SK-N-SH (cell line): ENCODE measurements around the gene CCDC126. TPM values are rescaled to one million over a fixed set of nuclear protein-coding genes. Genes with fewer than 3 reads are reported as not detected.

Experiments
- CTCF ChIA-PET: fragments of 300-600, 350-600 bp; formaldehyde crosslinking; extraction: SDS; loops from one replicate; lab custom pipeline; 2021; lab: Yijun Ruan, JAX
- POLR2A ChIA-PET: fragments of 350-600 bp; sonication (Branson Sonifier 250); formaldehyde crosslinking; extraction: SDS; loops from one replicate; lab custom pipeline; 2020; ENCODE audit warnings: antibody characterized with exemption, inconsistent platforms; lab: Yijun Ruan, JAX
- DNase-seq: peaks from one replicate; pipeline ENCODE4 v3.0.0; 2012
- H2AFZ ChIP-seq: fragments of 200-600 bp; sonication (generic); 2 replicates; pipeline ENCODE4 v1.8.1; 2016; ENCODE audit warnings: antibody characterized with exemption, mild to moderate bottlenecking, low read depth
- H3F3A ChIP-seq: fragments of 200-600 bp; sonication (generic); replicated peaks from 2 replicates; pipeline ENCODE3; 2016; ENCODE audit warnings: antibody characterized with exemption, mild to moderate bottlenecking; ENCODE audit not compliant: insufficient read depth
- H3K27ac ChIP-seq, 2 experiments: fragments of 200-500 bp in 1 of 2; fragments of 200-600 bp in 1 of 2; sonication (Bioruptor generic) in 1 of 2; sonication (generic), shearing (Covaris generic) in 1 of 2; 2 replicates each; pipeline versions ENCODE4 v1.5.1 to v1.6.1; 2014 to 2016; ENCODE audit warnings: low read depth in 2 of 2, inconsistent platforms in 1 of 2, low read length in 1 of 2, mild to moderate bottlenecking in 1 of 2, mixed read lengths in 1 of 2
- H3K27me3 ChIP-seq: fragments of 200-600 bp; sonication (generic), shearing (Covaris generic); 2 replicates; pipeline ENCODE4 v1.6.1; 2016; ENCODE audit warnings: mixed run types; ENCODE audit not compliant: insufficient read depth
- H3K36me3 ChIP-seq, 2 experiments: fragments of 200-500 bp in 1 of 2; fragments of 200-600 bp in 1 of 2; sonication (Bioruptor generic) in 1 of 2; sonication (generic) in 1 of 2; replicated peaks in 1 of 2; 2 replicates each; pipeline versions ENCODE3 to v1.5.1; 2014 to 2016; ENCODE audit warnings: low read length in 1 of 2, mild to moderate bottlenecking in 1 of 2; ENCODE audit not compliant: insufficient read depth in 2 of 2, control insufficient read depth in 1 of 2
- H3K4me1 ChIP-seq, 2 experiments: fragments of 200-500 bp in 1 of 2; fragments of 200-600 bp in 1 of 2; sonication (Bioruptor generic) in 1 of 2; sonication (generic), shearing (Covaris generic) in 1 of 2; 2 replicates each; pipeline versions ENCODE4 v1.5.1 to v1.6.1; 2014 to 2016; ENCODE audit warnings: low read depth in 1 of 2, low read length in 1 of 2, mixed run types in 1 of 2; ENCODE audit not compliant: insufficient read depth in 2 of 2, control insufficient read depth in 1 of 2
- H3K4me2 ChIP-seq: fragments of 200-600 bp; sonication (generic), shearing (Covaris generic); 2 replicates; pipeline ENCODE4 v1.6.1; 2017; ENCODE audit warnings: mixed run types
- H3K4me3 ChIP-seq, 2 experiments: fragments of 200-500 bp in 1 of 2; fragments of 200-600 bp in 1 of 2; sonication (Bioruptor generic) in 1 of 2; sonication (generic), shearing (Covaris generic) in 1 of 2; 2 replicates each; pipeline versions ENCODE4 v1.5.1 to v1.8.1; 2014 to 2016; ENCODE audit warnings: low read depth in 2 of 2, inconsistent platforms in 1 of 2, low read length in 1 of 2, mild to moderate bottlenecking in 1 of 2, mixed read lengths in 1 of 2, moderate library complexity in 1 of 2
- H3K79me2 ChIP-seq: fragments of 200-600 bp; sonication (generic); 2 replicates; pipeline ENCODE4 v1.8.1; 2017; ENCODE audit warnings: mild to moderate bottlenecking; ENCODE audit not compliant: insufficient read depth
- H3K9ac ChIP-seq: fragments of 200-600 bp; sonication (generic); 2 replicates; pipeline ENCODE4 v1.6.1; 2017; ENCODE audit warnings: mixed run types
- H3K9me2 ChIP-seq: fragments of 200-600 bp; sonication (generic); 2 replicates; pipeline ENCODE4 v1.6.1; 2017; ENCODE audit warnings: mixed run types
- H3K9me3 ChIP-seq: fragments of 200-600 bp; sonication (generic); 2 replicates; pipeline ENCODE4 v1.6.1; 2017; ENCODE audit warnings: mixed run types, mild to moderate bottlenecking, moderate library complexity
- H4K20me1 ChIP-seq: fragments of 200-600 bp; sonication (generic); 2 replicates; pipeline ENCODE4 v1.6.1; 2017; ENCODE audit warnings: mild to moderate bottlenecking, mixed run types; ENCODE audit not compliant: insufficient read depth
- CHD2 ChIP-seq: fragments of 150-350 bp; IDR thresholded peaks from 2 replicates; pipeline ENCODE4 v1.6.1; 2018; ENCODE audit warnings: low read length; ENCODE audit not compliant: partially characterized antibody
- EP300 ChIP-seq, 2 experiments: IDR thresholded peaks; 2 replicates each; pipeline versions ENCODE4 v1.4.0 to v1.6.1; 2012; ENCODE audit warnings: borderline replicate concordance in 1 of 2, low read depth in 1 of 2, low read length in 1 of 2
- EZH2phosphoT487 ChIP-seq: fragments of 200-600 bp; sonication (generic); IDR thresholded peaks from 2 replicates; pipeline ENCODE4 v1.6.1; 2017; ENCODE audit warnings: low read depth, mixed run types, mild to moderate bottlenecking, antibody characterized with exemption, moderate library complexity, borderline replicate concordance
- FOXJ3 ChIP-seq: sonication (generic); formaldehyde crosslinking; IDR thresholded peaks from 2 replicates; pipeline ENCODE4 v1.5.1; 2020; ENCODE audit warnings: mild to moderate bottlenecking, missing genetic modification reagents
- GATA2 ChIP-seq: sonication (generic); formaldehyde crosslinking; IDR thresholded peaks from 2 replicates; pipeline ENCODE4 v1.5.0; 2020; ENCODE audit warnings: mild to moderate bottlenecking, missing genetic modification reagents
- MXI1 ChIP-seq: IDR thresholded peaks from 2 replicates; pipeline ENCODE4 v1.6.1; 2012; ENCODE audit warnings: mild to moderate bottlenecking, low read depth, low read length, improper control_type of control experiment
- NFIC ChIP-seq: IDR thresholded peaks from 2 replicates; pipeline ENCODE4 v1.4.0; 2012; ENCODE audit warnings: borderline replicate concordance
- POLR2AphosphoS5 ChIP-seq: IDR thresholded peaks from 2 replicates; pipeline ENCODE4 v1.6.1; 2012; ENCODE audit warnings: low read depth, low read length
- REST ChIP-seq: IDR thresholded peaks from 2 replicates; pipeline ENCODE4 v1.6.1; 2012; ENCODE audit warnings: mild to moderate bottlenecking, low read depth, low read length, moderate library complexity
- RFX5 ChIP-seq: IDR thresholded peaks from 2 replicates; pipeline ENCODE4 v1.6.1; 2012; ENCODE audit warnings: mild to moderate bottlenecking, improper control_type of control experiment, low read length
- SIN3A ChIP-seq: IDR thresholded peaks from 2 replicates; pipeline ENCODE4 v1.6.1; 2012; ENCODE audit warnings: low read depth, mild to moderate bottlenecking, low read length, moderate library complexity, borderline replicate concordance
- SMC3 ChIP-seq: IDR thresholded peaks from 2 replicates; pipeline ENCODE4 v1.6.1; 2012; ENCODE audit warnings: low read depth, low read length, improper control_type of control experiment
- TCF12 ChIP-seq: IDR thresholded peaks from 2 replicates; pipeline ENCODE4 v1.4.0; 2012
- TEAD4 ChIP-seq: IDR thresholded peaks from 2 replicates; pipeline ENCODE4 v1.4.0; 2012; ENCODE audit warnings: mild to moderate bottlenecking, borderline replicate concordance; ENCODE audit not compliant: insufficient read depth
- ZBTB33 ChIP-seq: IDR thresholded peaks from 2 replicates; pipeline ENCODE4 v1.4.0; 2012; ENCODE audit warnings: low read depth, borderline replicate concordance
- WGBS: methylation state at CpG from one replicate; pipeline ENCODE4 v1.1.6; 2017; ENCODE audit warnings: low lambda C conversion rate; 5-methylcytosine and 5-hydroxymethylcytosine counted together
- polyA plus RNA-seq, 3 experiments: library from polyadenylated mRNA; depleted of rRNA; stranded (reverse); fragments of >200 nt; gene quantifications; 2 replicates each; pipeline ENCODE4 v1.2.3, GENCODE V29; 2012
- TF ChIP-seq, protein P1 (sequence below): fragments of 150-350 bp; IDR thresholded peaks from 2 replicates; pipeline ENCODE4 v1.6.1; 2016; ENCODE audit warnings: mild to moderate bottlenecking, low read depth, low read length

Gene CCDC126
- polyA plus RNA-seq, 1 of the 3 experiments (the other 2 are of a cell fraction): 5.5 TPM

GRCh38 chr7:23687011-23687410, 89.8 kb downstream of the CCDC126 start:
- Histone ChIP-seq H3K9ac (no peak overlapping the region), H3K9me3 (no peaks in the 10 kb centered on the region), H3K79me2 (no peaks in the 10 kb centered on the region), H3K36me3 (peaks cover 3 to 21% of the 10 kb centered on the region in 2 experiments), H3K27me3 (no peaks in the 10 kb centered on the region), H2AFZ (no peak overlapping the region), H4K20me1 (no peaks in the 10 kb centered on the region), H3K9me2 (no peaks in the 10 kb centered on the region), H3K4me1 (no peaks in the 10 kb centered on the region), H3K27ac (no peak overlapping the region), H3K4me3 (no peak overlapping the region), H3K4me2 (no peak overlapping the region), H3F3A (no peaks in the 10 kb centered on the region)
- DNase-seq: no peak
- ChIA-PET POLR2A (no interaction called here), CTCF (interaction anchor here (1.2 to 2.4 kb wide), 3 partner anchors 25 to 486 kb away, joined by 3 to 6 read pairs (median 4); no protein-coding TSS in a partner anchor)
- TF ChIP-seq, protein P1, sequence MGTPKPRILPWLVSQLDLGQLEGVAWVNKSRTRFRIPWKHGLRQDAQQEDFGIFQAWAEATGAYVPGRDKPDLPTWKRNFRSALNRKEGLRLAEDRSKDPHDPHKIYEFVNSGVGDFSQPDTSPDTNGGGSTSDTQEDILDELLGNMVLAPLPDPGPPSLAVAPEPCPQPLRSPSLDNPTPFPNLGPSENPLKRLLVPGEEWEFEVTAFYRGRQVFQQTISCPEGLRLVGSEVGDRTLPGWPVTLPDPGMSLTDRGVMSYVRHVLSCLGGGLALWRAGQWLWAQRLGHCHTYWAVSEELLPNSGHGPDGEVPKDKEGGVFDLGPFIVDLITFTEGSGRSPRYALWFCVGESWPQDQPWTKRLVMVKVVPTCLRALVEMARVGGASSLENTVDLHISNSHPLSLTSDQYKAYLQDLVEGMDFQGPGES: no peak
- TF ChIP-seq POLR2AphosphoS5 (no peak), TCF12 (no peak), RFX5 (no peak)
- WGBS: 73% methylated on average over 2 of the region's 2 CpGs

GRCh38 chr7:23689165-23689564, 92.0 kb downstream of the CCDC126 start:
- POLR2A ChIA-PET: no interaction called here
- 75% methylated on average over 4 of the region's 4 CpGs for WGBS
- no peak for DNase-seq
- Histone ChIP-seq H2AFZ (no peak overlapping the region), H3K27ac (no peak overlapping the region), H3K9me3 (0 out of 2 replicates have a peak, but pooled peaks cover 5% of the 10 kb centered on the region), H3K9me2 (no peaks in the 10 kb centered on the region), H3F3A (no peaks in the 10 kb centered on the region), H3K36me3 (peaks cover 4 to 27% of the 10 kb centered on the region in 2 experiments), H3K4me1 (no peaks in the 10 kb centered on the region), H3K79me2 (no peaks in the 10 kb centered on the region), H3K4me2 (no peak overlapping the region), H3K4me3 (no peak overlapping the region), H4K20me1 (no peaks in the 10 kb centered on the region), H3K27me3 (no peaks in the 10 kb centered on the region), H3K9ac (no peak overlapping the region)
- TF ChIP-seq ZBTB33: no peak
- no peak for TF ChIP-seq REST
- TF ChIP-seq TEAD4: no peak
- TF ChIP-seq SIN3A: no peak
- TF ChIP-seq EZH2phosphoT487: no peak
- no peak for TF ChIP-seq CHD2
- TF ChIP-seq MXI1: no peak
- TF ChIP-seq NFIC: no peak
- TF ChIP-seq SMC3: no peak
- TF ChIP-seq EP300 (IDR thresholded peaks at IDR 0.05; ENCODE audit: borderline replicate concordance in 1 of 2, low read depth in 1 of 2, low read length in 1 of 2): no peak
- no peak for TF ChIP-seq FOXJ3 (CRISPR knock-in tag)
- TF ChIP-seq GATA2: no peak
- CTCF ChIA-PET: interaction anchor here (1.6 kb wide), 1 partner anchor 142 kb away, joined by 5 read pairs; no protein-coding TSS in a partner anchor
